Liver (tissue), 9 donors: ENCODE measurements around the gene SLC12A3. TPM values are rescaled to one million over a fixed set of nuclear protein-coding genes. Genes with fewer than 3 reads are reported as not detected.

Experiments
- DNase-seq: peaks from one replicate; pipeline ENCODE4 v3.0.0-alpha.2; 2017; ENCODE audit warnings: low spot score
- H3K27ac ChIP-seq, 2 donors: one replicate each; pipeline ENCODE4 v1.7.0; 2013; ENCODE audit warnings: inconsistent platforms in 2 of 2, low read length in 2 of 2, control low read depth in 1 of 2, low read depth in 1 of 2, mild to moderate bottlenecking in 1 of 2
- H3K27me3 ChIP-seq, 4 donors: one replicate each; pipeline versions ENCODE4 v1.6.1 to v1.7.0; 2013; ENCODE audit warnings: low read length in 3 of 4, inconsistent platforms in 1 of 4, mild to moderate bottlenecking in 1 of 4, moderate library complexity in 1 of 4; ENCODE audit not compliant: control insufficient read depth in 4 of 4, insufficient read depth in 4 of 4
- H3K36me3 ChIP-seq, 4 donors: one replicate each; pipeline versions ENCODE4 v1.6.1 to v1.7.0; 2013; ENCODE audit warnings: low read length in 3 of 4, mild to moderate bottlenecking in 3 of 4, low read depth in 1 of 4, moderate library complexity in 1 of 4; ENCODE audit not compliant: control insufficient read depth in 4 of 4, insufficient read depth in 3 of 4
- H3K4me1 ChIP-seq, 4 donors: one replicate each; pipeline versions ENCODE4 v1.6.1 to v1.7.0; 2013; ENCODE audit warnings: low read length in 3 of 4, mild to moderate bottlenecking in 3 of 4, moderate library complexity in 1 of 4; ENCODE audit not compliant: control insufficient read depth in 4 of 4, insufficient read depth in 4 of 4
- H3K4me3 ChIP-seq, 3 donors: one replicate each; pipeline versions ENCODE4 v1.6.1 to v1.7.0; 2013; ENCODE audit warnings: low read length in 3 of 3, control low read depth in 1 of 3, low read depth in 1 of 3, mild to moderate bottlenecking in 1 of 3
- H3K9ac ChIP-seq, 2 donors: one replicate each; pipeline ENCODE4 v1.7.0; 2013; ENCODE audit warnings: low read length in 2 of 2, mild to moderate bottlenecking in 2 of 2, moderate library complexity in 2 of 2, control low read depth in 1 of 2, low read depth in 1 of 2
- H3K9me3 ChIP-seq, 4 donors: one replicate each; pipeline versions ENCODE4 v1.6.1 to v1.7.0; 2013; ENCODE audit warnings: low read length in 3 of 4; ENCODE audit not compliant: control insufficient read depth in 4 of 4
- EGR1 ChIP-seq, 2 donors: IDR thresholded peaks; 2 replicates each; pipeline ENCODE4 v1.6.1; 2016 to 2018; ENCODE audit warnings: antibody characterized with exemption in 2 of 2, low read depth in 2 of 2
- FOXA1 ChIP-seq: IDR thresholded peaks from 2 replicates; pipeline ENCODE4 v1.6.1; 2016; ENCODE audit warnings: antibody characterized with exemption
- FOXA2 ChIP-seq: IDR thresholded peaks from 2 replicates; pipeline ENCODE4 v1.6.1; 2016; ENCODE audit warnings: antibody characterized with exemption
- GABPA ChIP-seq, 2 donors: IDR thresholded peaks in 1 of 2; conservative IDR thresholded peaks in 1 of 2; 2 replicates each; pipeline ENCODE4 v1.6.1; 2016; ENCODE audit warnings: antibody characterized with exemption in 2 of 2, mild to moderate bottlenecking in 1 of 2, moderate library complexity in 1 of 2
- HNF4A ChIP-seq, 2 donors: conservative IDR thresholded peaks; 2 replicates each; pipeline ENCODE4 v1.6.1; 2016; ENCODE audit warnings: antibody characterized with exemption in 2 of 2, mild to moderate bottlenecking in 2 of 2
- HNF4G ChIP-seq: IDR thresholded peaks from 2 replicates; pipeline ENCODE4 v1.6.1; 2016; ENCODE audit warnings: antibody characterized with exemption
- JUND ChIP-seq, 2 donors: IDR thresholded peaks; 2 replicates each; pipeline ENCODE4 v1.6.1; 2016; ENCODE audit warnings: antibody characterized with exemption in 2 of 2
- NR2F2 ChIP-seq: IDR thresholded peaks from 2 replicates; pipeline ENCODE4 v1.6.1; 2016; ENCODE audit warnings: antibody characterized with exemption
- RAD21 ChIP-seq, 2 donors: IDR thresholded peaks; 2 replicates each; pipeline ENCODE4 v1.6.1; 2016; ENCODE audit warnings: antibody characterized with exemption in 2 of 2, mild to moderate bottlenecking in 2 of 2
- RXRA ChIP-seq, 2 donors: IDR thresholded peaks; 2 replicates each; pipeline ENCODE4 v1.6.1; 2017 to 2018; ENCODE audit warnings: antibody characterized with exemption in 2 of 2, mild to moderate bottlenecking in 1 of 2
- SP1 ChIP-seq: IDR thresholded peaks from 2 replicates; pipeline ENCODE4 v1.6.1; 2018; ENCODE audit warnings: antibody characterized with exemption, mild to moderate bottlenecking
- TAF1 ChIP-seq: conservative IDR thresholded peaks from 2 replicates; pipeline ENCODE4 v1.6.1; 2016; ENCODE audit warnings: antibody characterized with exemption, mild to moderate bottlenecking
- YY1 ChIP-seq: IDR thresholded peaks from 2 replicates; pipeline ENCODE4 v1.6.1; 2016; ENCODE audit warnings: antibody characterized with exemption, mild to moderate bottlenecking
- WGBS: extraction: QIAGEN DNeasy Blood & Tissue Kit; methylation state at CpG from one replicate; pipeline ENCODE4 v1.1.7; 2013; 5-methylcytosine and 5-hydroxymethylcytosine counted together
- polyA plus RNA-seq, 2 donors: library from polyadenylated mRNA; stranded (reverse) in 1 of 2; unstranded in 1 of 2; fragments of 200-250 nt in 1 of 2; fragments of >200 nt in 1 of 2; fragmentation: Nextera tagmentation in 1 of 2; extraction: Ambion mirVana in 1 of 2; gene quantifications; one replicate each; pipeline versions ENCODE4 v1.2.1 to v1.2.3, GENCODE V29; 2013 to 2015
- total RNA-seq, 2 donors: library from RNA; depleted of rRNA; stranded (reverse); fragments of >200 nt; gene quantifications; one replicate each; pipeline ENCODE4 v1.2.3, GENCODE V29; 2014
- TF ChIP-seq, protein P1 (sequence below): IDR thresholded peaks from 2 replicates; pipeline ENCODE4 v1.6.1; 2016; ENCODE audit warnings: antibody characterized with exemption, mild to moderate bottlenecking
- TF ChIP-seq, protein P2 (sequence below): fragments of 150-350 bp; IDR thresholded peaks from 2 replicates; pipeline ENCODE4 v1.5.1; 2017; ENCODE audit warnings: improper control_type of control experiment, low read depth, low read length; ENCODE audit not compliant: missing input control
- TF ChIP-seq, protein P3 (sequence below): IDR thresholded peaks from 2 replicates; pipeline ENCODE4 v1.6.1; 2016; ENCODE audit warnings: antibody characterized with exemption
- TF ChIP-seq, protein P4 (sequence below): IDR thresholded peaks from 2 replicates; pipeline ENCODE4 v1.6.1; 2016; ENCODE audit warnings: antibody characterized with exemption
- TF ChIP-seq, protein P5 (sequence below): IDR thresholded peaks from 2 replicates; pipeline ENCODE4 v1.6.1; 2016; ENCODE audit warnings: antibody characterized with exemption
- donor health status: healthy.
- donor health status: healthy.
- donor health status: healthy.
- donor health status: healthy.
- donor health status: healthy.

The SLC12A3 gene
- total and polyA plus RNA-seq, 4 donors = 0.09 TPM; not detected in 3

DNA sequence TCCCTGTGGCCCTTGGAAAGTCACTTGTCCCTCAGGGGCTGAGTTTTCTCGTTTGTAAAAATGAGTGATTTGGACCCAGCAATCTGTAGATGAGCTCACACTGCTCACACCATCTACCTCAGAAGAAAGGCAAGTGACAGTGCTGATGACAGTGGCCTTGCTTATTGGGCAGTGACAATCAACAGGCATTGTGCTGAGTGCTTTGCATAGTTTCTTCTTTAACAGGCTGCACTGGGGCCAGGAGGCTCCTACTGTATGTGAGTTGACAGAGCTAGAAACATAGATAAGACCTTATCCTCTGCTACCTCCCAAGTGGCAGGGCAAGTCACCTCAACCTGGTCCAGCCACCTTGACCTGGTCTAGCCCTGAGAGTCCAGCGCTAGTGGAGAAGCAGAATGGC is 29.7 kb upstream of the SLC12A3 start:
- Histone ChIP-seq H3K9me3 (no peaks in the 10 kb centered on the region), H3K27ac (no peak overlapping the region), H3K4me1 (no peaks in the 10 kb centered on the region), H3K36me3 (peaks cover 8 to 26% (median 25%) of the 10 kb centered on the region in 4 donors), H3K4me3 (no peak overlapping the region), H3K9ac (no peak overlapping the region), H3K27me3 (no peaks in the 10 kb centered on the region)
- WGBS = 85% methylated on average over 2 of the region's 2 CpGs
- DNase-seq = no peak
- no peak for TF ChIP-seq NR2F2
- no peak for TF ChIP-seq HNF4A (conservative IDR thresholded peaks at IDR 0.05)
- TF ChIP-seq, protein P1, sequence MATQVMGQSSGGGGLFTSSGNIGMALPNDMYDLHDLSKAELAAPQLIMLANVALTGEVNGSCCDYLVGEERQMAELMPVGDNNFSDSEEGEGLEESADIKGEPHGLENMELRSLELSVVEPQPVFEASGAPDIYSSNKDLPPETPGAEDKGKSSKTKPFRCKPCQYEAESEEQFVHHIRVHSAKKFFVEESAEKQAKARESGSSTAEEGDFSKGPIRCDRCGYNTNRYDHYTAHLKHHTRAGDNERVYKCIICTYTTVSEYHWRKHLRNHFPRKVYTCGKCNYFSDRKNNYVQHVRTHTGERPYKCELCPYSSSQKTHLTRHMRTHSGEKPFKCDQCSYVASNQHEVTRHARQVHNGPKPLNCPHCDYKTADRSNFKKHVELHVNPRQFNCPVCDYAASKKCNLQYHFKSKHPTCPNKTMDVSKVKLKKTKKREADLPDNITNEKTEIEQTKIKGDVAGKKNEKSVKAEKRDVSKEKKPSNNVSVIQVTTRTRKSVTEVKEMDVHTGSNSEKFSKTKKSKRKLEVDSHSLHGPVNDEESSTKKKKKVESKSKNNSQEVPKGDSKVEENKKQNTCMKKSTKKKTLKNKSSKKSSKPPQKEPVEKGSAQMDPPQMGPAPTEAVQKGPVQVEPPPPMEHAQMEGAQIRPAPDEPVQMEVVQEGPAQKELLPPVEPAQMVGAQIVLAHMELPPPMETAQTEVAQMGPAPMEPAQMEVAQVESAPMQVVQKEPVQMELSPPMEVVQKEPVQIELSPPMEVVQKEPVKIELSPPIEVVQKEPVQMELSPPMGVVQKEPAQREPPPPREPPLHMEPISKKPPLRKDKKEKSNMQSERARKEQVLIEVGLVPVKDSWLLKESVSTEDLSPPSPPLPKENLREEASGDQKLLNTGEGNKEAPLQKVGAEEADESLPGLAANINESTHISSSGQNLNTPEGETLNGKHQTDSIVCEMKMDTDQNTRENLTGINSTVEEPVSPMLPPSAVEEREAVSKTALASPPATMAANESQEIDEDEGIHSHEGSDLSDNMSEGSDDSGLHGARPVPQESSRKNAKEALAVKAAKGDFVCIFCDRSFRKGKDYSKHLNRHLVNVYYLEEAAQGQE = no peak
- no peak for TF ChIP-seq FOXA2
- no peak for TF ChIP-seq YY1
- TF ChIP-seq SP1 = no peak
- no peak for TF ChIP-seq RXRA (IDR thresholded peaks at IDR 0.05)
- TF ChIP-seq, protein P2, sequence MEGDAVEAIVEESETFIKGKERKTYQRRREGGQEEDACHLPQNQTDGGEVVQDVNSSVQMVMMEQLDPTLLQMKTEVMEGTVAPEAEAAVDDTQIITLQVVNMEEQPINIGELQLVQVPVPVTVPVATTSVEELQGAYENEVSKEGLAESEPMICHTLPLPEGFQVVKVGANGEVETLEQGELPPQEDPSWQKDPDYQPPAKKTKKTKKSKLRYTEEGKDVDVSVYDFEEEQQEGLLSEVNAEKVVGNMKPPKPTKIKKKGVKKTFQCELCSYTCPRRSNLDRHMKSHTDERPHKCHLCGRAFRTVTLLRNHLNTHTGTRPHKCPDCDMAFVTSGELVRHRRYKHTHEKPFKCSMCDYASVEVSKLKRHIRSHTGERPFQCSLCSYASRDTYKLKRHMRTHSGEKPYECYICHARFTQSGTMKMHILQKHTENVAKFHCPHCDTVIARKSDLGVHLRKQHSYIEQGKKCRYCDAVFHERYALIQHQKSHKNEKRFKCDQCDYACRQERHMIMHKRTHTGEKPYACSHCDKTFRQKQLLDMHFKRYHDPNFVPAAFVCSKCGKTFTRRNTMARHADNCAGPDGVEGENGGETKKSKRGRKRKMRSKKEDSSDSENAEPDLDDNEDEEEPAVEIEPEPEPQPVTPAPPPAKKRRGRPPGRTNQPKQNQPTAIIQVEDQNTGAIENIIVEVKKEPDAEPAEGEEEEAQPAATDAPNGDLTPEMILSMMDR = no peak
- no peak for TF ChIP-seq FOXA1
- TF ChIP-seq, protein P3, sequence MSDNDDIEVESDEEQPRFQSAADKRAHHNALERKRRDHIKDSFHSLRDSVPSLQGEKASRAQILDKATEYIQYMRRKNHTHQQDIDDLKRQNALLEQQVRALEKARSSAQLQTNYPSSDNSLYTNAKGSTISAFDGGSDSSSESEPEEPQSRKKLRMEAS = no peak
- no peak for TF ChIP-seq HNF4G
- no peak for TF ChIP-seq EGR1 (IDR thresholded peaks at IDR 0.05; ENCODE audit: low read depth in 2 of 2)
- TF ChIP-seq, protein P4, sequence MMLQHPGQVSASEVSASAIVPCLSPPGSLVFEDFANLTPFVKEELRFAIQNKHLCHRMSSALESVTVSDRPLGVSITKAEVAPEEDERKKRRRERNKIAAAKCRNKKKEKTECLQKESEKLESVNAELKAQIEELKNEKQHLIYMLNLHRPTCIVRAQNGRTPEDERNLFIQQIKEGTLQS = no peak
- TF ChIP-seq JUND (IDR thresholded peaks at IDR 0.05) = no peak
- no peak for TF ChIP-seq TAF1
- TF ChIP-seq, protein P5, sequence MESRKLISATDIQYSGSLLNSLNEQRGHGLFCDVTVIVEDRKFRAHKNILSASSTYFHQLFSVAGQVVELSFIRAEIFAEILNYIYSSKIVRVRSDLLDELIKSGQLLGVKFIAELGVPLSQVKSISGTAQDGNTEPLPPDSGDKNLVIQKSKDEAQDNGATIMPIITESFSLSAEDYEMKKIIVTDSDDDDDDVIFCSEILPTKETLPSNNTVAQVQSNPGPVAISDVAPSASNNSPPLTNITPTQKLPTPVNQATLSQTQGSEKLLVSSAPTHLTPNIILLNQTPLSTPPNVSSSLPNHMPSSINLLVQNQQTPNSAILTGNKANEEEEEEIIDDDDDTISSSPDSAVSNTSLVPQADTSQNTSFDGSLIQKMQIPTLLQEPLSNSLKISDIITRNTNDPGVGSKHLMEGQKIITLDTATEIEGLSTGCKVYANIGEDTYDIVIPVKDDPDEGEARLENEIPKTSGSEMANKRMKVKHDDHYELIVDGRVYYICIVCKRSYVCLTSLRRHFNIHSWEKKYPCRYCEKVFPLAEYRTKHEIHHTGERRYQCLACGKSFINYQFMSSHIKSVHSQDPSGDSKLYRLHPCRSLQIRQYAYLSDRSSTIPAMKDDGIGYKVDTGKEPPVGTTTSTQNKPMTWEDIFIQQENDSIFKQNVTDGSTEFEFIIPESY = no peak
- no peak for TF ChIP-seq GABPA (IDR thresholded peaks at IDR 0.05 in 1 of 2, conservative IDR thresholded peaks at IDR 0.05 in 1 of 2)
- no peak for TF ChIP-seq RAD21 (IDR thresholded peaks at IDR 0.05)
